ENCODE measurements around the gene FBP1.

The FBP1 gene

GRCh38 chr9:94639061-94639998, at the start of gene FBP1:
FBP1 (minus strand) TSS chr9:94639518; CDS start chr9:94639310, 208 bp downstream.
- no peak for DNase-seq

GRCh38 chr9:94687451-94687850, 48.1 kb upstream of the FBP1 start:
- no peak for DNase-seq

GRCh38 chr9:94685359-94685758, 46.0 kb upstream of the FBP1 start:
- DNase-seq = no peak

GRCh38 chr9:94681508-94681907, 42.2 kb upstream of the FBP1 start:
- DNase-seq = peak; percentile 23

- no peak for DNase-seq
Measured at GRCh38 chr9:94680621-94681020, 41.3 kb upstream of the FBP1 start.

GRCh38 chr9:94680020-94680419, 40.7 kb upstream of the FBP1 start:
- DNase-seq = no peak

GRCh38 chr9:94679587-94679986, 40.3 kb upstream of the FBP1 start:
- no peak for DNase-seq

- no peak for DNase-seq
Measured at GRCh38 chr9:94677929-94678328, 38.6 kb upstream of the FBP1 start.

GRCh38 chr9:94676446-94677131, 37.3 kb upstream of the FBP1 start:
- DNase-seq = no peak

GRCh38 chr9:94675008-94675881, 35.9 kb upstream of the FBP1 start:
- DNase-seq = no peak

GRCh38 chr9:94672811-94673487, 33.6 kb upstream of the FBP1 start:
- no peak for DNase-seq

GRCh38 chr9:94668928-94669729, 29.8 kb upstream of the FBP1 start:
- peak; percentile 15 for DNase-seq

- no peak for DNase-seq
Measured at GRCh38 chr9:94668418-94668927, 29.2 kb upstream of the FBP1 start.

- no peak for DNase-seq
Measured at GRCh38 chr9:94666364-94667099, 27.2 kb upstream of the FBP1 start.

GRCh38 chr9:94665613-94666012, 26.3 kb upstream of the FBP1 start:
- DNase-seq = no peak

- no peak for DNase-seq
Measured at GRCh38 chr9:94664801-94665200, 25.5 kb upstream of the FBP1 start.

GRCh38 chr9:94663640-94664039, 24.3 kb upstream of the FBP1 start:
- no peak for DNase-seq

- DNase-seq = no peak
Measured at GRCh38 chr9:94663140-94663539, 23.8 kb upstream of the FBP1 start.

GRCh38 chr9:94657021-94657725, 17.9 kb upstream of the FBP1 start:
- no peak for DNase-seq

GRCh38 chr9:94656200-94656599, 16.9 kb upstream of the FBP1 start:
- no peak for DNase-seq
